ENCODE data around the gene HSPA1B. TPM values are rescaled to one million over a fixed set of nuclear protein-coding genes. Genes with fewer than 3 reads are reported as not detected.
"Not testable (repeated sequence)": the region's sequence is repeated elsewhere in the genome, so short reads cannot be mapped to it uniquely, and the experiment has no call there.

The HSPA1B gene
- polyA plus RNA-seq (ENCODE audit: insufficient read length) = 112 TPM
- long read RNA-seq, donor 1, transcript HSPA1B-201 (1 exons, 2,521 nt) = major isoform, 106 of 106 reads
- long read RNA-seq, donor 1, partial matches to known transcripts = 0 of 106 reads
- long read RNA-seq, donor 1, other reads (novel, unspliced or antisense) = 0 of 106 reads
- long read RNA-seq, donor 2, transcript HSPA1B-201 (1 exons, 2,521 nt) = major isoform, 82 of 82 reads
- long read RNA-seq, donor 2, partial matches to known transcripts = 0 of 82 reads
- long read RNA-seq, donor 2, other reads (novel, unspliced or antisense) = 0 of 82 reads
- long read RNA-seq, donor 3, transcript HSPA1B-201 (1 exons, 2,521 nt) = major isoform, 43 of 43 reads
- long read RNA-seq, donor 3, partial matches to known transcripts = 0 of 43 reads
- long read RNA-seq, donor 3, other reads (novel, unspliced or antisense) = 0 of 43 reads
- long read RNA-seq, donor 4, transcript HSPA1B-201 (1 exons, 2,521 nt) = major isoform, 18 of 18 reads
- long read RNA-seq, donor 4, partial matches to known transcripts = 0 of 18 reads
- long read RNA-seq, donor 4, other reads (novel, unspliced or antisense) = 0 of 18 reads
- long read RNA-seq, donor 5, transcript HSPA1B-201 (1 exons, 2,521 nt) = major isoform, 107 of 107 reads
- long read RNA-seq, donor 5, partial matches to known transcripts = 0 of 107 reads
- long read RNA-seq, donor 5, other reads (novel, unspliced or antisense) = 0 of 107 reads
- long read RNA-seq, donor 6, transcript HSPA1B-201 (1 exons, 2,521 nt) = major isoform, 81 of 81 reads
- long read RNA-seq, donor 6, partial matches to known transcripts = 0 of 81 reads
- long read RNA-seq, donor 6, other reads (novel, unspliced or antisense) = 0 of 81 reads
- long read RNA-seq, donor 7, transcript HSPA1B-201 (1 exons, 2,521 nt) = major isoform, 115 of 115 reads
- long read RNA-seq, donor 7, partial matches to known transcripts = 0 of 115 reads
- long read RNA-seq, donor 7, other reads (novel, unspliced or antisense) = 0 of 115 reads
- long read RNA-seq, donor 8, transcript HSPA1B-201 (1 exons, 2,521 nt) = major isoform, 59 of 59 reads
- long read RNA-seq, donor 8, partial matches to known transcripts = 0 of 59 reads
- long read RNA-seq, donor 8, other reads (novel, unspliced or antisense) = 0 of 59 reads

GRCh38 chr6:31827286-31828079 is at the start of gene HSPA1B:
TSS of gene HSPA1B (plus strand) at chr6:31827738. CDS start at chr6:31827951, 213 bp downstream.
- peak; percentile 99 for DNase-seq

GRCh38 chr6:31778193-31778592 is 49.3 kb upstream of the HSPA1B start:
- DNase-seq = no peak

GRCh38 chr6:31778999-31779885 is 48.3 kb upstream of the HSPA1B start:
- DNase-seq = no peak

- DNase-seq = no peak
Observed at GRCh38 chr6:31779908-31780307, 47.6 kb upstream of the HSPA1B start.

- no peak for DNase-seq
Observed at GRCh38 chr6:31780507-31781243, 46.9 kb upstream of the HSPA1B start.

- DNase-seq = no peak
Observed at GRCh38 chr6:31781244-31782125, 46.1 kb upstream of the HSPA1B start.

GRCh38 chr6:31782126-31782855 is 45.2 kb upstream of the HSPA1B start:
- DNase-seq = no peak

GRCh38 chr6:31784098-31784925 is 43.2 kb upstream of the HSPA1B start:
- DNase-seq = no peak

GRCh38 chr6:31785475-31785874 is 42.1 kb upstream of the HSPA1B start:
- no peak for DNase-seq

- DNase-seq = peak; percentile 76
Observed at GRCh38 chr6:31791324-31792089, 36.0 kb upstream of the HSPA1B start.

GRCh38 chr6:31792090-31792374 is 35.5 kb upstream of the HSPA1B start:
- DNase-seq = no peak

GRCh38 chr6:31792761-31793171 is 34.8 kb upstream of the HSPA1B start:
- DNase-seq = no peak

GRCh38 chr6:31793927-31794245 is 33.7 kb upstream of the HSPA1B start:
- not testable (repeated sequence) for DNase-seq

GRCh38 chr6:31794294-31794865 is 33.2 kb upstream of the HSPA1B start:
- no peak for DNase-seq

- DNase-seq = no peak
Observed at GRCh38 chr6:31794866-31795615, 32.5 kb upstream of the HSPA1B start.

All from left kidney (tissue), 8 donors.